Renal cortical epithelial cell (primary cell): ENCODE results near the gene TAAR5. TPM values are rescaled to one million over a fixed set of nuclear protein-coding genes. Genes with fewer than 3 reads are reported as not detected.
"Not testable (repeated sequence)": the region's sequence is repeated elsewhere in the genome, so short reads cannot be mapped to it uniquely, and the experiment has no call there.

Source experiments
- DNase-seq: peaks from one replicate; pipeline ENCODE4 v3.0.0-alpha.2; 2011; ENCODE audit warnings: low read depth
- total RNA-seq: library from RNA; depleted of rRNA; stranded (reverse); fragments of >200 nt; gene quantifications from 2 replicates; pipeline ENCODE4 v1.2.3, GENCODE V29; 2014

The TAAR5 gene
- total RNA-seq, 1 donor from 2014 or later: not detected

- DNase-seq: no peak
Measured at GRCh38 chr6:132570221-132570777, 19.2 kb downstream of the TAAR5 start, which contains the start of gene TAAR6. Gene TAAR6, plus strand, starts transcription at chr6:132570322. Its CDS starts 0 bp downstream, at chr6:132570322.

- DNase-seq: no peak
Measured at GRCh38 chr6:132569170-132569569, 20.4 kb downstream of the TAAR5 start.

GRCh38 chr6:132568611-132569010 lies 20.9 kb downstream of the TAAR5 start:
- no peak for DNase-seq

GRCh38 chr6:132567566-132567965 lies 22.0 kb downstream of the TAAR5 start:
- no peak for DNase-seq

GRCh38 chr6:132566404-132566803 lies 23.1 kb downstream of the TAAR5 start:
- DNase-seq: no peak

GRCh38 chr6:132560087-132560486 lies 29.5 kb downstream of the TAAR5 start:
- DNase-seq: not testable (repeated sequence)

GRCh38 chr6:132552372-132552771 lies 37.2 kb downstream of the TAAR5 start, which contains the start of gene TAAR8:
Gene TAAR8, plus strand, starts transcription at chr6:132552672. Its CDS starts 21 bp downstream, at chr6:132552693.
- no peak for DNase-seq

GRCh38 chr6:132551214-132551613 lies 38.3 kb downstream of the TAAR5 start:
- no peak for DNase-seq

- no peak for DNase-seq
Measured at GRCh38 chr6:132548746-132549463, 40.6 kb downstream of the TAAR5 start.

GRCh38 chr6:132544826-132545225 lies 44.7 kb downstream of the TAAR5 start:
- no peak for DNase-seq

Other genes starting within 250 kb of the TAAR5 start
- gene MOXD1, start 188.3 kb downstream of the TAAR5 start, total RNA-seq: 53.5 and 145 TPM in 2 replicates
- gene STX7, start 76.6 kb downstream of the TAAR5 start, total RNA-seq: 51.9 and 65.7 TPM in 2 replicates
- gene TAAR9, start 51.5 kb downstream of the TAAR5 start, total RNA-seq: not detected in 2 replicates
- gene TAAR8, start 37.1 kb downstream of the TAAR5 start, total RNA-seq: not detected in 2 replicates
- gene TAAR6, start 19.4 kb downstream of the TAAR5 start, total RNA-seq: not detected in 2 replicates
- gene TAAR2, start 34.5 kb upstream of the TAAR5 start, total RNA-seq: not detected in 2 replicates
- gene TAAR1, start 69.4 kb upstream of the TAAR5 start, total RNA-seq: not detected in 2 replicates
- 2.2 and 4.5 TPM in 2 replicates for gene VNN1, start 124.3 kb upstream of the TAAR5 start, total RNA-seq
- 1.5 and 6.9 TPM in 2 replicates for gene VNN2, start 168.2 kb upstream of the TAAR5 start, total RNA-seq
- 23.1 and 25.4 TPM in 2 replicates for gene SLC18B1, start 208.9 kb upstream of the TAAR5 start, total RNA-seq
- 827 and 839 TPM in 2 replicates for gene RPS12, start 224.8 kb upstream of the TAAR5 start, total RNA-seq